HEK293 (cell line): Measurements from ENCODE around the gene NAALADL2.

ENCODE experiments used
- CTCF ChIA-PET: fragments of 350-600 bp; formaldehyde crosslinking; extraction: SDS; loops from one replicate; lab custom pipeline; 2021; ENCODE audit warnings: antibody characterized with exemption; lab: Yijun Ruan, JAX
- POLR2A ChIA-PET: fragments of 300-600 bp; formaldehyde crosslinking; extraction: SDS; loops from one replicate; lab custom pipeline; 2020; ENCODE audit warnings: antibody characterized with exemption, inconsistent platforms; lab: Yijun Ruan, JAX
- H3K27ac ChIP-seq: fragments of 200-500 bp; sonication (Bioruptor generic); 2 replicates; pipeline ENCODE4 v1.5.1; 2014; ENCODE audit warnings: low read depth, low read length, control low read depth, inconsistent platforms; ENCODE audit errors: extremely low read depth
- H3K36me3 ChIP-seq, 2 experiments: fragments of 200-500 bp in 1 of 2; sonication (Bioruptor generic) in 1 of 2; 1 replicate in 1 of 2; 2 replicates in 1 of 2; pipeline ENCODE4 v1.5.1; 2014 to 2017; ENCODE audit warnings: inconsistent platforms in 2 of 2, low read length in 2 of 2; ENCODE audit not compliant: control insufficient read depth in 2 of 2, insufficient read depth in 1 of 2
- H3K4me1 ChIP-seq: fragments of 200-500 bp; sonication (Bioruptor generic); 2 replicates; pipeline ENCODE4 v1.5.1; 2014; ENCODE audit warnings: mild to moderate bottlenecking, low read length, inconsistent platforms; ENCODE audit not compliant: control insufficient read depth, insufficient read depth
- H3K4me3 ChIP-seq: 2 replicates; pipeline ENCODE4 v1.5.1; 2011; ENCODE audit warnings: low read depth, mild to moderate bottlenecking, control low read depth, low read length, moderate library complexity
- H3K9me3 ChIP-seq: fragments of 200-500 bp; sonication (Bioruptor generic); 2 replicates; pipeline ENCODE4 v1.5.1; 2014; ENCODE audit warnings: low read depth, low read length, inconsistent platforms; ENCODE audit not compliant: control insufficient read depth, insufficient read depth
- HOXC10 ChIP-seq: sonication (generic); formaldehyde crosslinking; IDR thresholded peaks from 2 replicates; pipeline ENCODE4 v1.8.1; 2023; ENCODE audit warnings: mild to moderate bottlenecking, missing genetic modification reagents
- KLF7 ChIP-seq: fragments of 450-650 bp; formaldehyde crosslinking; IDR thresholded peaks from 2 replicates; pipeline ENCODE4 v1.5.1; 2016; ENCODE audit warnings: missing biosample characterization, missing genetic modification characterization, borderline replicate concordance
- OSR2 ChIP-seq: fragments of 450-650 bp; formaldehyde crosslinking; IDR thresholded peaks from 2 replicates; pipeline ENCODE4 v1.5.1; 2016; ENCODE audit warnings: missing biosample characterization, missing genetic modification characterization
- YY1 ChIP-seq: fragments of 450-650 bp; formaldehyde crosslinking; IDR thresholded peaks from 2 replicates; pipeline ENCODE4 v1.5.1; 2018; ENCODE audit warnings: missing biosample characterization, missing genetic modification characterization
- ZBTB48 ChIP-seq: fragments of 450-650 bp; formaldehyde crosslinking; IDR thresholded peaks from 2 replicates; pipeline ENCODE4 v1.5.1; 2016; ENCODE audit warnings: missing biosample characterization, missing genetic modification characterization
- ZBTB8A ChIP-seq: fragments of 450-650 bp; formaldehyde crosslinking; IDR thresholded peaks from 2 replicates; pipeline ENCODE4 v1.5.1; 2016; ENCODE audit warnings: missing biosample characterization, missing genetic modification characterization
- ZFP3 ChIP-seq: fragments of 450-650 bp; formaldehyde crosslinking; IDR thresholded peaks from 2 replicates; pipeline ENCODE4 v1.5.1; 2016; ENCODE audit warnings: low read depth, missing biosample characterization, missing genetic modification characterization
- ZFP41 ChIP-seq: fragments of 450-650 bp; formaldehyde crosslinking; IDR thresholded peaks from 2 replicates; pipeline ENCODE4 v1.5.1; 2016; ENCODE audit warnings: missing biosample characterization, missing genetic modification characterization, borderline replicate concordance
- ZNF121 ChIP-seq: fragments of 450-650 bp; formaldehyde crosslinking; IDR thresholded peaks from 2 replicates; pipeline ENCODE4 v1.5.1; 2016; ENCODE audit warnings: missing biosample characterization, missing genetic modification characterization
- ZNF138 ChIP-seq: fragments of 450-650 bp; formaldehyde crosslinking; IDR thresholded peaks from 2 replicates; pipeline ENCODE4 v1.5.1; 2016; ENCODE audit warnings: missing biosample characterization, missing genetic modification characterization, borderline replicate concordance
- ZNF169 ChIP-seq: fragments of 450-650 bp; formaldehyde crosslinking; IDR thresholded peaks from 2 replicates; pipeline ENCODE4 v1.5.1; 2016; ENCODE audit warnings: missing biosample characterization, missing genetic modification characterization
- ZNF19 ChIP-seq: fragments of 450-650 bp; formaldehyde crosslinking; IDR thresholded peaks from 2 replicates; pipeline ENCODE4; 2016; ENCODE audit warnings: missing biosample characterization, missing genetic modification characterization, low read depth
- ZNF211 ChIP-seq: fragments of 450-650 bp; formaldehyde crosslinking; IDR thresholded peaks from 2 replicates; pipeline ENCODE4 v1.5.1; 2016; ENCODE audit warnings: low read depth, missing biosample characterization, missing genetic modification characterization
- ZNF214 ChIP-seq: fragments of 450-650 bp; formaldehyde crosslinking; IDR thresholded peaks from 2 replicates; pipeline ENCODE4 v1.5.1; 2017; ENCODE audit warnings: missing biosample characterization, mild to moderate bottlenecking, missing genetic modification characterization, borderline replicate concordance
- ZNF248 ChIP-seq: fragments of 450-650 bp; formaldehyde crosslinking; IDR thresholded peaks from 2 replicates; pipeline ENCODE4 v1.5.1; 2017; ENCODE audit warnings: missing biosample characterization, missing genetic modification characterization
- ZNF26 ChIP-seq: fragments of 450-650 bp; formaldehyde crosslinking; IDR thresholded peaks from 2 replicates; pipeline ENCODE4 v1.5.1; 2016; ENCODE audit warnings: missing biosample characterization, missing genetic modification characterization
- ZNF266 ChIP-seq: fragments of 450-650 bp; formaldehyde crosslinking; IDR thresholded peaks from 2 replicates; pipeline ENCODE4 v1.5.1; 2016; ENCODE audit warnings: missing biosample characterization, missing genetic modification characterization, low read depth
- ZNF302 ChIP-seq: fragments of 450-650 bp; formaldehyde crosslinking; IDR thresholded peaks from 2 replicates; pipeline ENCODE4 v1.5.1; 2016; ENCODE audit warnings: missing biosample characterization, missing genetic modification characterization, low read depth
- ZNF354C ChIP-seq: fragments of 450-650 bp; formaldehyde crosslinking; IDR thresholded peaks from 2 replicates; pipeline ENCODE4 v1.5.1; 2016; ENCODE audit warnings: missing biosample characterization, missing genetic modification characterization, low read depth, borderline replicate concordance
- ZNF391 ChIP-seq: fragments of 450-650 bp; formaldehyde crosslinking; IDR thresholded peaks from 2 replicates; pipeline ENCODE4 v1.5.1; 2016; ENCODE audit warnings: low read depth, missing biosample characterization, missing genetic modification characterization, borderline replicate concordance
- ZNF423 ChIP-seq: fragments of 450-650 bp; formaldehyde crosslinking; IDR thresholded peaks from 2 replicates; pipeline ENCODE4 v1.5.1; 2016; ENCODE audit warnings: missing biosample characterization, missing genetic modification characterization
- ZNF654 ChIP-seq: fragments of 450-650 bp; formaldehyde crosslinking; IDR thresholded peaks from 2 replicates; pipeline ENCODE4 v1.5.1; 2016; ENCODE audit warnings: low read depth, missing biosample characterization, missing genetic modification characterization
- ZNF701 ChIP-seq: fragments of 450-650 bp; formaldehyde crosslinking; IDR thresholded peaks from 2 replicates; pipeline ENCODE4 v1.5.1; 2016; ENCODE audit warnings: missing biosample characterization, missing genetic modification characterization
- TF ChIP-seq, protein P1 (sequence below): fragments of 450-650 bp; formaldehyde crosslinking; IDR thresholded peaks from 2 replicates; pipeline ENCODE4 v1.5.1; 2016; ENCODE audit warnings: missing biosample characterization, missing genetic modification characterization
- TF ChIP-seq, protein P2 (sequence below): IDR thresholded peaks from 2 replicates; pipeline ENCODE4 v1.6.1; 2011; ENCODE audit warnings: mild to moderate bottlenecking, low read depth, low read length, borderline replicate concordance
- TF ChIP-seq, protein P3 (sequence below): fragments of 450-650 bp; formaldehyde crosslinking; IDR thresholded peaks from 2 replicates; pipeline ENCODE4 v1.5.1; 2017; ENCODE audit warnings: missing biosample characterization, missing genetic modification characterization

NAALADL2 gene

DNA sequence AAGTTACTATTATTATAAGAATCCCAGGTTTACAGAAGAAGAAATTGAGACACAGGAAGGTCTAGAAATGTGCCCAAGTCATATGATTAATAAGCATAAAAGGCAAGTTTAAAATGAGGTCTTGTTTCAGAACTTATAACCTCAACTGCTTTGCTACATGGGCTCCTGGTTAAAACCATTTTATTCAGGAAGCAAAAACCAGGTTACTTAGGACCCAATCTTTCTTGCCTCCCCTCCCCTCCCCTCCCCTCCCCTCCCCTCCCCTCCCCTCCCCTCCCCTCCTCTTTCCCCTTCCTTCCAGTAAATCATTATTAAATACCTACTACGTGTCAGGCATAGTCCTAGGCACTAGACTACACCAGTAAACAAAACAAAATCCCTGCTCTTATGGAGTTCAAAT lies 93.9 kb downstream of the NAALADL2 start:
- Histone ChIP-seq H3K4me1 (no peaks in the 10 kb centered on the region), H3K4me3 (no peak overlapping the region), H3K36me3 (no peaks in the 10 kb centered on the region), H3K9me3 (no peaks in the 10 kb centered on the region), H3K27ac (no peak overlapping the region)
- TF ChIP-seq ZNF654 (tag by site-specific recombination) (no peak), ZBTB48 (tag by site-specific recombination) (no peak), ZNF121 (tag by site-specific recombination) (no peak), ZNF248 (tag by site-specific recombination) (no peak), ZNF302 (tag by site-specific recombination) (no peak), ZFP41 (tag by site-specific recombination) (no peak), ZNF19 (tag by site-specific recombination) (no peak), ZNF211 (tag by site-specific recombination) (no peak), ZNF354C (no peak), ZBTB8A (tag by site-specific recombination) (no peak), ZNF138 (tag by site-specific recombination) (no peak), ZNF391 (tag by site-specific recombination) (no peak), KLF7 (no peak), HOXC10 (no peak), ZNF266 (tag by site-specific recombination) (no peak), YY1 (no peak), ZNF701 (no peak), ZNF423 (tag by site-specific recombination) (no peak)
- TF ChIP-seq, protein P1, sequence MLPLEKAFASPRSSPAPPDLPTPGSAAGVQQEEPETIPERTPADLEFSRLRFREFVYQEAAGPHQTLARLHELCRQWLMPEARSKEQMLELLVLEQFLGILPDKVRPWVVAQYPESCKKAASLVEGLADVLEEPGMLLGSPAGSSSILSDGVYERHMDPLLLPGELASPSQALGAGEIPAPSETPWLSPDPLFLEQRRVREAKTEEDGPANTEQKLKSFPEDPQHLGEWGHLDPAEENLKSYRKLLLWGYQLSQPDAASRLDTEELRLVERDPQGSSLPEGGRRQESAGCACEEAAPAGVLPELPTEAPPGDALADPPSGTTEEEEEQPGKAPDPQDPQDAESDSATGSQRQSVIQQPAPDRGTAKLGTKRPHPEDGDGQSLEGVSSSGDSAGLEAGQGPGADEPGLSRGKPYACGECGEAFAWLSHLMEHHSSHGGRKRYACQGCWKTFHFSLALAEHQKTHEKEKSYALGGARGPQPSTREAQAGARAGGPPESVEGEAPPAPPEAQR = no peak
- ChIA-PET POLR2A (no interaction called here), CTCF (no interaction called here)

- ChIA-PET CTCF (no interaction called here), POLR2A (no interaction called here)
- H3K36me3 ChIP-seq = no peaks in the 10 kb centered on the region
- H3K27ac ChIP-seq = no peak overlapping the region
- H3K4me3 ChIP-seq = no peak overlapping the region
- H3K4me1 ChIP-seq = no peaks in the 10 kb centered on the region
- TF ChIP-seq ZNF169 (tag by site-specific recombination) = no peak
- no peak for TF ChIP-seq ZNF391 (tag by site-specific recombination)
- TF ChIP-seq, protein P2, sequence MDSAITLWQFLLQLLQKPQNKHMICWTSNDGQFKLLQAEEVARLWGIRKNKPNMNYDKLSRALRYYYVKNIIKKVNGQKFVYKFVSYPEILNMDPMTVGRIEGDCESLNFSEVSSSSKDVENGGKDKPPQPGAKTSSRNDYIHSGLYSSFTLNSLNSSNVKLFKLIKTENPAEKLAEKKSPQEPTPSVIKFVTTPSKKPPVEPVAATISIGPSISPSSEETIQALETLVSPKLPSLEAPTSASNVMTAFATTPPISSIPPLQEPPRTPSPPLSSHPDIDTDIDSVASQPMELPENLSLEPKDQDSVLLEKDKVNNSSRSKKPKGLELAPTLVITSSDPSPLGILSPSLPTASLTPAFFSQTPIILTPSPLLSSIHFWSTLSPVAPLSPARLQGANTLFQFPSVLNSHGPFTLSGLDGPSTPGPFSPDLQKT = no peak
- no peak for TF ChIP-seq OSR2 (tag by site-specific recombination)
- no peak for TF ChIP-seq ZFP3 (tag by site-specific recombination)
- TF ChIP-seq, protein P3, sequence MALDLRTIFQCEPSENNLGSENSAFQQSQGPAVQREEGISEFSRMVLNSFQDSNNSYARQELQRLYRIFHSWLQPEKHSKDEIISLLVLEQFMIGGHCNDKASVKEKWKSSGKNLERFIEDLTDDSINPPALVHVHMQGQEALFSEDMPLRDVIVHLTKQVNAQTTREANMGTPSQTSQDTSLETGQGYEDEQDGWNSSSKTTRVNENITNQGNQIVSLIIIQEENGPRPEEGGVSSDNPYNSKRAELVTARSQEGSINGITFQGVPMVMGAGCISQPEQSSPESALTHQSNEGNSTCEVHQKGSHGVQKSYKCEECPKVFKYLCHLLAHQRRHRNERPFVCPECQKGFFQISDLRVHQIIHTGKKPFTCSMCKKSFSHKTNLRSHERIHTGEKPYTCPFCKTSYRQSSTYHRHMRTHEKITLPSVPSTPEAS (tag by site-specific recombination) = no peak
- no peak for TF ChIP-seq ZNF214 (tag by site-specific recombination)
- TF ChIP-seq ZNF26 (tag by site-specific recombination) = no peak
- no peaks in the 10 kb centered on the region for H3K9me3 ChIP-seq
Measured at GRCh38 chr3:174955513-174956016, 96.4 kb downstream of the NAALADL2 start.
